HepG2 (cell line): ENCODE data around the gene ABT1. TPM values are rescaled to one million over a fixed set of nuclear protein-coding genes. Genes with fewer than 3 reads are reported as not detected.

Source experiments
- ARNTL ChIP-seq: sonication (generic); formaldehyde crosslinking; IDR thresholded peaks from 2 replicates; pipeline ENCODE4 v1.4.0; 2020; ENCODE audit warnings: mild to moderate bottlenecking, missing genetic modification reagents
- ATAD3A ChIP-seq: sonication (generic); formaldehyde crosslinking; IDR thresholded peaks from 2 replicates; pipeline ENCODE4 v1.4.0; 2020; ENCODE audit warnings: missing genetic modification reagents
- CCDC6 ChIP-seq: sonication (generic); formaldehyde crosslinking; IDR thresholded peaks from 2 replicates; pipeline ENCODE4 v1.8.1; 2022; ENCODE audit warnings: mild to moderate bottlenecking, missing genetic modification reagents, moderate library complexity
- ETV6 ChIP-seq: sonication (generic); formaldehyde crosslinking; conservative IDR thresholded peaks from 2 replicates; pipeline ENCODE4 v1.4.0; 2020; ENCODE audit warnings: missing genetic modification reagents
- MED8 ChIP-seq: sonication (generic); formaldehyde crosslinking; IDR thresholded peaks from 2 replicates; pipeline ENCODE4 v1.8.1; 2023; ENCODE audit warnings: mild to moderate bottlenecking, missing genetic modification reagents; ENCODE audit not compliant: insufficient replicate concordance
- PPARG ChIP-seq: conservative IDR thresholded peaks from 2 replicates; pipeline ENCODE4 v1.6.1; 2016; ENCODE audit warnings: missing biosample characterization, missing genetic modification reagents
- PRMT3 ChIP-seq: sonication (generic); formaldehyde crosslinking; IDR thresholded peaks from 2 replicates; pipeline ENCODE4 v1.8.1; 2022; ENCODE audit warnings: low read depth, mild to moderate bottlenecking, moderate library complexity, missing genetic modification reagents, borderline replicate concordance
- RARG ChIP-seq: sonication (generic); formaldehyde crosslinking; IDR thresholded peaks from 2 replicates; pipeline ENCODE4 v1.4.0; 2020; ENCODE audit warnings: low read depth, mild to moderate bottlenecking, missing genetic modification reagents
- SIX4 ChIP-seq: sonication (generic); formaldehyde crosslinking; IDR thresholded peaks from 2 replicates; pipeline ENCODE4 v1.4.0; 2020; ENCODE audit warnings: missing genetic modification reagents
- SKI ChIP-seq: fragments of 450-650 bp; IDR thresholded peaks from one replicate; pipeline ENCODE4 v1.6.1; 2018; ENCODE audit warnings: mild to moderate bottlenecking; ENCODE audit not compliant: partially characterized antibody
- SMAD9 ChIP-seq: sonication (generic); formaldehyde crosslinking; IDR thresholded peaks from 2 replicates; pipeline ENCODE4 v1.5.1; 2020; ENCODE audit warnings: mild to moderate bottlenecking, missing genetic modification reagents
- SMC3 ChIP-seq: IDR thresholded peaks from 2 replicates; pipeline ENCODE4 v1.6.1; 2011; ENCODE audit warnings: low read length, improper control_type of control experiment
- SOX13 ChIP-seq, 3 experiments: fragments of 450-650 bp in 1 of 3; sonication (generic) in 1 of 3; formaldehyde crosslinking in 1 of 3; IDR thresholded peaks in 2 of 3; conservative IDR thresholded peaks in 1 of 3; 2 replicates each; pipeline versions ENCODE4 v1.5.0 to v1.6.1; 2016 to 2020; ENCODE audit warnings: antibody characterized with exemption in 1 of 3, mild to moderate bottlenecking in 1 of 3, missing compliant biosample characterization in 1 of 3, missing genetic modification reagents in 1 of 3, moderate library complexity in 1 of 3
- UBTF ChIP-seq: sonication (generic); formaldehyde crosslinking; IDR thresholded peaks from 2 replicates; pipeline ENCODE4 v1.4.0; 2020; ENCODE audit warnings: mild to moderate bottlenecking, missing genetic modification reagents
- ZNF530 ChIP-seq: sonication (generic); formaldehyde crosslinking; IDR thresholded peaks from 2 replicates; pipeline ENCODE4 v1.5.0; 2020; ENCODE audit warnings: low read depth, mild to moderate bottlenecking, missing genetic modification reagents
- ZSCAN30 ChIP-seq: sonication (generic); formaldehyde crosslinking; IDR thresholded peaks from 2 replicates; pipeline ENCODE4 v1.5.0; 2020; ENCODE audit warnings: mild to moderate bottlenecking, missing genetic modification reagents
- polyA plus RNA-seq, 8 experiments: library from polyadenylated mRNA; depleted of rRNA in 3 of 8; stranded (reverse) in 7 of 8; unstranded in 1 of 8; fragments of >200 nt; fragmentation: Illumina TruSeq in 4 of 8; extraction: Trizol in 4 of 8; gene quantifications; 2 replicates each; pipeline versions ENCODE4 v1.2.1 to v1.2.3, GENCODE V29; 2011 to 2016; ENCODE audit warnings: low read depth in 4 of 8, missing spikeins in 1 of 8, mixed read lengths in 1 of 8; ENCODE audit not compliant: insufficient read depth in 1 of 8
- total RNA-seq, 5 experiments: library from RNA; depleted of rRNA; stranded (reverse); fragments of >200 nt; fragmentation: Illumina TruSeq; extraction: Trizol; gene quantifications; 2 replicates each; pipeline ENCODE4 v1.2.3, GENCODE V29; 2016; ENCODE audit warnings: low read depth in 1 of 5
- TF ChIP-seq, protein P1 (sequence below): sonication (generic); formaldehyde crosslinking; conservative IDR thresholded peaks from 2 replicates; pipeline ENCODE4 v1.4.0; 2020; ENCODE audit warnings: missing genetic modification reagents
- TF ChIP-seq, protein P2 (sequence below): IDR thresholded peaks from 2 replicates; pipeline ENCODE4 v1.6.1; 2012; ENCODE audit warnings: low read length, improper control_type of control experiment
- TF ChIP-seq, protein P3 (sequence below): sonication (generic); formaldehyde crosslinking; IDR thresholded peaks from 2 replicates; pipeline ENCODE4 v1.4.0; 2020; ENCODE audit warnings: missing genetic modification reagents

The ABT1 gene
- total and polyA plus RNA-seq, 2 of the 13 experiments (the other 11 are each of a cell fraction or from before 2014, with no cell fraction given), result 38.4 TPM

GRCh38 chr6:26568601-26569432 lies 27.9 kb upstream of the ABT1 start (continued):
- TF ChIP-seq ZNF530 (no peak), MED8 (CRISPR knock-in tag) (no peak), ATAD3A (CRISPR knock-in tag) (peak; percentile 30; the same call in 1 of the 2 replicates), UBTF (CRISPR knock-in tag) (no peak), SIX4 (CRISPR knock-in tag) (peak; percentile 74; the same call in 1 of the 2 replicates), RARG (CRISPR knock-in tag) (no peak), PPARG (CRISPR knock-in tag) (peak; percentile 83), PRMT3 (CRISPR knock-in tag) (no peak; the same call in 1 of the 2 replicates), ARNTL (CRISPR knock-in tag) (no peak), SMAD9 (CRISPR knock-in tag) (no peak), SOX13 (IDR thresholded peaks at IDR 0.05) (peak; percentile 29; the same call in 1 of the 2 replicates), SOX13 (CRISPR knock-in tag; conservative IDR thresholded peaks at IDR 0.05 in 1 of 2, IDR thresholded peaks at IDR 0.05 in 1 of 2) (peak in 1 of 2 experiments; percentile 77; a peak in 2 of 4 replicates), CCDC6 (CRISPR knock-in tag) (peak; percentile 27; the same call in 1 of the 2 replicates), ETV6 (CRISPR knock-in tag) (0 out of 2 replicates have a peak, but pooled peaks have one; percentile 31), SKI (peak; percentile 18), SMC3 (peak; percentile 41), ZSCAN30 (CRISPR knock-in tag) (0 out of 2 replicates have a peak, but pooled peaks have one; percentile 63)
- TF ChIP-seq, protein P1, sequence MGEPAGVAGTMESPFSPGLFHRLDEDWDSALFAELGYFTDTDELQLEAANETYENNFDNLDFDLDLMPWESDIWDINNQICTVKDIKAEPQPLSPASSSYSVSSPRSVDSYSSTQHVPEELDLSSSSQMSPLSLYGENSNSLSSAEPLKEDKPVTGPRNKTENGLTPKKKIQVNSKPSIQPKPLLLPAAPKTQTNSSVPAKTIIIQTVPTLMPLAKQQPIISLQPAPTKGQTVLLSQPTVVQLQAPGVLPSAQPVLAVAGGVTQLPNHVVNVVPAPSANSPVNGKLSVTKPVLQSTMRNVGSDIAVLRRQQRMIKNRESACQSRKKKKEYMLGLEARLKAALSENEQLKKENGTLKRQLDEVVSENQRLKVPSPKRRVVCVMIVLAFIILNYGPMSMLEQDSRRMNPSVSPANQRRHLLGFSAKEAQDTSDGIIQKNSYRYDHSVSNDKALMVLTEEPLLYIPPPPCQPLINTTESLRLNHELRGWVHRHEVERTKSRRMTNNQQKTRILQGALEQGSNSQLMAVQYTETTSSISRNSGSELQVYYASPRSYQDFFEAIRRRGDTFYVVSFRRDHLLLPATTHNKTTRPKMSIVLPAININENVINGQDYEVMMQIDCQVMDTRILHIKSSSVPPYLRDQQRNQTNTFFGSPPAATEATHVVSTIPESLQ (CRISPR knock-in tag), result peak; percentile 93; the same call in 1 of the 2 replicates
- TF ChIP-seq, protein P2, sequence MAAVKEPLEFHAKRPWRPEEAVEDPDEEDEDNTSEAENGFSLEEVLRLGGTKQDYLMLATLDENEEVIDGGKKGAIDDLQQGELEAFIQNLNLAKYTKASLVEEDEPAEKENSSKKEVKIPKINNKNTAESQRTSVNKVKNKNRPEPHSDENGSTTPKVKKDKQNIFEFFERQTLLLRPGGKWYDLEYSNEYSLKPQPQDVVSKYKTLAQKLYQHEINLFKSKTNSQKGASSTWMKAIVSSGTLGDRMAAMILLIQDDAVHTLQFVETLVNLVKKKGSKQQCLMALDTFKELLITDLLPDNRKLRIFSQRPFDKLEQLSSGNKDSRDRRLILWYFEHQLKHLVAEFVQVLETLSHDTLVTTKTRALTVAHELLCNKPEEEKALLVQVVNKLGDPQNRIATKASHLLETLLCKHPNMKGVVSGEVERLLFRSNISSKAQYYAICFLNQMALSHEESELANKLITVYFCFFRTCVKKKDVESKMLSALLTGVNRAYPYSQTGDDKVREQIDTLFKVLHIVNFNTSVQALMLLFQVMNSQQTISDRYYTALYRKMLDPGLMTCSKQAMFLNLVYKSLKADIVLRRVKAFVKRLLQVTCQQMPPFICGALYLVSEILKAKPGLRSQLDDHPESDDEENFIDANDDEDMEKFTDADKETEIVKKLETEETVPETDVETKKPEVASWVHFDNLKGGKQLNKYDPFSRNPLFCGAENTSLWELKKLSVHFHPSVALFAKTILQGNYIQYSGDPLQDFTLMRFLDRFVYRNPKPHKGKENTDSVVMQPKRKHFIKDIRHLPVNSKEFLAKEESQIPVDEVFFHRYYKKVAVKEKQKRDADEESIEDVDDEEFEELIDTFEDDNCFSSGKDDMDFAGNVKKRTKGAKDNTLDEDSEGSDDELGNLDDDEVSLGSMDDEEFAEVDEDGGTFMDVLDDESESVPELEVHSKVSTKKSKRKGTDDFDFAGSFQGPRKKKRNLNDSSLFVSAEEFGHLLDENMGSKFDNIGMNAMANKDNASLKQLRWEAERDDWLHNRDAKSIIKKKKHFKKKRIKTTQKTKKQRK, result no peak
- TF ChIP-seq, protein P3, sequence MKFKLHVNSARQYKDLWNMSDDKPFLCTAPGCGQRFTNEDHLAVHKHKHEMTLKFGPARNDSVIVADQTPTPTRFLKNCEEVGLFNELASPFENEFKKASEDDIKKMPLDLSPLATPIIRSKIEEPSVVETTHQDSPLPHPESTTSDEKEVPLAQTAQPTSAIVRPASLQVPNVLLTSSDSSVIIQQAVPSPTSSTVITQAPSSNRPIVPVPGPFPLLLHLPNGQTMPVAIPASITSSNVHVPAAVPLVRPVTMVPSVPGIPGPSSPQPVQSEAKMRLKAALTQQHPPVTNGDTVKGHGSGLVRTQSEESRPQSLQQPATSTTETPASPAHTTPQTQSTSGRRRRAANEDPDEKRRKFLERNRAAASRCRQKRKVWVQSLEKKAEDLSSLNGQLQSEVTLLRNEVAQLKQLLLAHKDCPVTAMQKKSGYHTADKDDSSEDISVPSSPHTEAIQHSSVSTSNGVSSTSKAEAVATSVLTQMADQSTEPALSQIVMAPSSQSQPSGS (CRISPR knock-in tag), result peak; percentile 91
